ENCODE data around the gene SLC66A2.
"Not testable (repeated sequence)": the region's sequence is repeated elsewhere in the genome, so short reads cannot be mapped to it uniquely, and the experiment has no call there.

Gene SLC66A2

DNA sequence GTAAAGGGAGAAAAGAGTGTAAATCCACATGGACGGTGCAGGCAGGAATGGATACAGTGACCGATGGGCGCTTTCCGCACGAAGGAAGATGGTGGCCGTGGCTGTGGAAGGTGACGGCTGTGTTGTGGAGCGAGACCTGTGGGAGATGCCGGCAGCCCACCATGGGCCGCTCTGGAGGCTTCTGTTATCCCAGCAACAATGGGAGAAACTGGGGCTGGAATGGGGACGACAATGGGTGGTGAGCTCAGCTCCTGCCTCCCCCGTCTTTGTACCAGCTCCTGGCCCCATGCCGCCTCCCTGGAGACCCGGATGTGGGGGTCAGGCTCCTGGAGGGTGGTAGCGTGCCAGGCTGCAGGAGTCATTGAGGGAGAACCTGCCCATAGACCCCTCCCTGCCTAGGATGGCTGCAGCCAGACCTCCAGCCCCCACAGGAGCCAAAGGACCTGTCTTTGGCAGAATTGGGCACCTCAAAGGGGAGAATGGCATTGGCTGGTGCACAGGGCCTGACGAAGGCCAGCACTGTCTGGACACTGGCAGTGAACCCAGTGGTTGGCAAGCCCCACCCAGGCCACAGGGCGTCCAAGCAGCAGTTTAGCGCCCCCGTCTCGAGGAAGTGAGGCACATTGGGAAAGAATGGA lies 72.6 kb downstream of the SLC66A2 start:
- no peaks in the 10 kb centered on the region for H3K9me3 ChIP-seq (ENCODE audit: control insufficient read depth, low read length)
- no peaks in the 10 kb centered on the region for H3K27me3 ChIP-seq (replicated peaks; ENCODE audit: control insufficient read depth, insufficient read depth, low read length, poor library complexity, severe bottlenecking)
- no peaks in the 10 kb centered on the region for H3K4me1 ChIP-seq (ENCODE audit: control insufficient read depth, insufficient read depth, low read length, poor library complexity, severe bottlenecking)
- no peak overlapping the region for H3K4me3 ChIP-seq (ENCODE audit: insufficient read depth, low read depth, low read length, poor library complexity, severe bottlenecking)
- H3K36me3 ChIP-seq (ENCODE audit: control insufficient read depth, insufficient read depth, low read length) = no peaks in the 10 kb centered on the region
- no peak overlapping the region for H3K27ac ChIP-seq (ENCODE audit: insufficient read depth, low read length, poor library complexity, severe bottlenecking)
- no peak for DNase-seq

- H3K4me3 ChIP-seq (ENCODE audit: insufficient read depth, low read depth, low read length, poor library complexity, severe bottlenecking); H3K9me3 ChIP-seq (ENCODE audit: control insufficient read depth, low read length); H3K36me3 ChIP-seq (ENCODE audit: control insufficient read depth, insufficient read depth, low read length); H3K27ac ChIP-seq (ENCODE audit: insufficient read depth, low read length, poor library complexity, severe bottlenecking); DNase-seq; H3K4me1 ChIP-seq (ENCODE audit: control insufficient read depth, insufficient read depth, low read length, poor library complexity, severe bottlenecking); H3K27me3 ChIP-seq (replicated peaks; ENCODE audit: control insufficient read depth, insufficient read depth, low read length, poor library complexity, severe bottlenecking): not testable (repeated sequence)
Observed at GRCh38 chr18:79878246-79878645, 73.2 kb downstream of the SLC66A2 start.

DNA sequence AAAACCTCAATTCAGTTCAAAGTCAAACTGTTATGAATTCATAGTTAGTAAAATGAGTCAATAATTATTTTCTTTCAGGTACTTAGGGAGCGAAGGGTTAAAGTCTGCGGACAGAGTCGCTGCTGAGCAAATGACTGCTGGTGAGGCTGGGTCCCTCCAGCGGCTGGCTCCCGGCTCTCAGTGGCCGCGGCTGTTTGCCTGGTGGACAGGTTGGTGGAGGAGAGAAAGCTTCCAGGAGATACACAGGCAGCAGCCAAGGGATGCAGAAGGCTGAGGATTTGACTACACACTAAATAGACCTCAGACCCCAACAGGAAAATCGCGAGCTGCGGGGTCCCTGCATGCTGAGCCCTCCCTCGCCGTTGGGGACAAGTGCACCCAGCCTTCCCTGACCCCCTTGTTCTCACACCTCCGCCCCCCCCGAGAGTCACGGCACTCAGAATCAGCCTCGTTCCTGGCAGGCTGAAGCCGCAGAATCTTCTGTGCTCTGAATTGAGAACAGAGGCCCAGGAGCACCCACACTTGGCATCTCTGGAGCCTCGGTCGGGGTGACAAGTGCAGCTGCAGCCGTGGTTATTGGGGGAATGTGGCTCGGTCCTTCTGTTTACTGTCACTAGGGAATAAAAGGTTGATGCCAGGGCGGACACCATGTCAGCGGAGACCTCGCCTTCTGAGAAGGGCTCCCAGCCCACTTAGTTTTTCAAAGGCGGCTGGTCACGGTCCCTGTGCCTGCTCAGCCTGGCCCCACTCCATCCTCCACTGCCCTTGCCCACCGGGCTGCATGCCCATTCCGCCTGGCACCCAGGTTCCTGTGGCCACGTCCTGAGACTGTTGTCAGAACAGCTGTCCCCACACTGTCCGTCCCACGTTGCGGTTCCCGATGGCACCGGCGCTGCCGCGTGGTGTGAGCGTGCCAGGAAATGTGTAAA lies 74.0 kb downstream of the SLC66A2 start:
- Histone ChIP-seq H3K9me3 (ENCODE audit: control insufficient read depth, low read length) (no peaks in the 10 kb centered on the region), H3K4me1 (ENCODE audit: control insufficient read depth, insufficient read depth, low read length, poor library complexity, severe bottlenecking) (no peaks in the 10 kb centered on the region), H3K27me3 (replicated peaks; ENCODE audit: control insufficient read depth, insufficient read depth, low read length, poor library complexity, severe bottlenecking) (no peaks in the 10 kb centered on the region), H3K27ac (ENCODE audit: insufficient read depth, low read length, poor library complexity, severe bottlenecking) (no peak overlapping the region), H3K36me3 (ENCODE audit: control insufficient read depth, insufficient read depth, low read length) (no peaks in the 10 kb centered on the region), H3K4me3 (ENCODE audit: insufficient read depth, low read depth, low read length, poor library complexity, severe bottlenecking) (no peak overlapping the region)
- DNase-seq = no peak

DNA sequence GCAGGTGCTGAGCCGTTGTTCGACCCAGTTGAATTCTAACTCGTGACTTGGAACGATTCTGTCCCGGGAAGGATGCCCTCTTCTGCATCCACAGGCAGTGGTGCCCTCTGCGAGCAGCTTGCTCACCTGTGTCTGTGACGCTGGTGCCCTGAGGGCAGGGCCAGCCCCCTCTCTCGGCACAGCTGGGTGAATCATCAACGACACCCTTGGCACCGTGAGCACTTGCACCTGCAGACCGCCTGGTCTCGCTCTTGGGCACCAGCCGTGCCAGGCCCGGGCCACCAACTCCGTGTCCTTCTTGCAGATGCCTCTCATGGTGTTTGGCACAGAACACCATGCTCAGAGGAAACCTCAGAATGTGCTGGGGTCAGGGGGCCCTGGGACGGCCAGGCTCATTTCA lies 75.0 kb downstream of the SLC66A2 start:
- no peak overlapping the region for H3K4me3 ChIP-seq (ENCODE audit: insufficient read depth, low read depth, low read length, poor library complexity, severe bottlenecking)
- DNase-seq = no peak
- H3K27ac ChIP-seq (ENCODE audit: insufficient read depth, low read length, poor library complexity, severe bottlenecking) = no peak overlapping the region
- no peaks in the 10 kb centered on the region for H3K4me1 ChIP-seq (ENCODE audit: control insufficient read depth, insufficient read depth, low read length, poor library complexity, severe bottlenecking)
- H3K9me3 ChIP-seq (ENCODE audit: control insufficient read depth, low read length) = no peaks in the 10 kb centered on the region
- no peaks in the 10 kb centered on the region for H3K27me3 ChIP-seq (replicated peaks; ENCODE audit: control insufficient read depth, insufficient read depth, low read length, poor library complexity, severe bottlenecking)
- H3K36me3 ChIP-seq (ENCODE audit: control insufficient read depth, insufficient read depth, low read length) = no peaks in the 10 kb centered on the region

GRCh38 chr18:79875931-79876461 lies 75.5 kb downstream of the SLC66A2 start:
- DNase-seq = no peak
- Histone ChIP-seq H3K27me3 (replicated peaks; ENCODE audit: control insufficient read depth, insufficient read depth, low read length, poor library complexity, severe bottlenecking) (no peaks in the 10 kb centered on the region), H3K27ac (ENCODE audit: insufficient read depth, low read length, poor library complexity, severe bottlenecking) (no peak overlapping the region), H3K4me3 (ENCODE audit: insufficient read depth, low read depth, low read length, poor library complexity, severe bottlenecking) (no peak overlapping the region), H3K4me1 (ENCODE audit: control insufficient read depth, insufficient read depth, low read length, poor library complexity, severe bottlenecking) (no peaks in the 10 kb centered on the region), H3K9me3 (ENCODE audit: control insufficient read depth, low read length) (no peaks in the 10 kb centered on the region), H3K36me3 (ENCODE audit: control insufficient read depth, insufficient read depth, low read length) (no peaks in the 10 kb centered on the region)

- Histone ChIP-seq H3K4me3 (ENCODE audit: insufficient read depth, low read depth, low read length, poor library complexity, severe bottlenecking) (no peak overlapping the region), H3K27me3 (replicated peaks; ENCODE audit: control insufficient read depth, insufficient read depth, low read length, poor library complexity, severe bottlenecking) (no peaks in the 10 kb centered on the region), H3K4me1 (ENCODE audit: control insufficient read depth, insufficient read depth, low read length, poor library complexity, severe bottlenecking) (no peaks in the 10 kb centered on the region), H3K36me3 (ENCODE audit: control insufficient read depth, insufficient read depth, low read length) (no peaks in the 10 kb centered on the region), H3K27ac (ENCODE audit: insufficient read depth, low read length, poor library complexity, severe bottlenecking) (no peak overlapping the region), H3K9me3 (ENCODE audit: control insufficient read depth, low read length) (no peaks in the 10 kb centered on the region)
- DNase-seq = no peak
Observed at GRCh38 chr18:79875531-79875919, 75.9 kb downstream of the SLC66A2 start.

DNA sequence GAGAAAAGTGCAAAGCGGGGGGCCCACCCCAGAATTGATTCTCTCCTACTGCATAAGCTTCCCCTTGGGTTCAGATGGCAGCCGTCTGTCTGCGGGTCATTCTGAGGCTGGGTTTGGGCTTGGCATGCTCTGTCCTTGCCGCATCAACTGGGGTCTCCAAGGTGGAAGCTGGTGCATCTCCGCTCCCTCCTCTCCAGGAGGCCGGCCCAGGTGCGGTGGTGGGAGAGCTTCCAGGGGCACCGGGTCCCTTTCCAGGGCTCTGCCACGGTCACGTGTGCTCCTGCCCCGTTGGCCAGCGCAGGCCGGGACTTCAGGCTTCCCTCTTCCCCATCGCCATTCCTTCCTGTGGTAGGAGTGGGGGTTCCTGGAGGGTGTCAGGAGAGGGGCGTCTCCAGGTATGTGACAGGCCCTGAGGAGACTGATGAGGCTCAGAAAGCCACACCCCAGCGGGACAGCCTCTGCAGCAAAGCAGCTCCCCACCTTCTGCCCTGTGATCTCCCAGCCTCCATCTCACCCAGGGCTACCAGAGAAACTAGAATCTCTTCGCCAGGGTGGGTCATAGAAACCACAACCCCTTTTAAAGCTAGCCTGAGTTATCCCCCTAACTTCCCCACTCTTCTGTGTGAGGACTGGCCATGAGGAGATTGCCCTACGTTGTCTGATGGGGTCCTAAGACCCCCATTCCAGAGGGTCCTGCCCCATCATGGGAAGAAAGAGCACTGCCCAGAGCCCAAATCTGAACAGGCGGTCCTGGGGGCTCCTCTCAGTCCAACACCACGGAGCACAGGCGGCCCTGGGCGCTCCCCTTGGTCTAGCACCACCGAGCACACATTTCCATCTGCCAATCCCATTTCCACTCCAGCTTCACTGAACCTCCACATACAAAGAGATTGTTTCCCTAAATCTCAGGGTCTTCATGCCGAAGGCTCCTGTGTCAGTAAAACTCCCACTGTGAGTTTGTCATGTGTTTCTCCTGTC lies 76.6 kb downstream of the SLC66A2 start:
- Histone ChIP-seq H3K27ac (ENCODE audit: insufficient read depth, low read length, poor library complexity, severe bottlenecking) (no peak overlapping the region), H3K36me3 (ENCODE audit: control insufficient read depth, insufficient read depth, low read length) (no peaks in the 10 kb centered on the region), H3K27me3 (replicated peaks; ENCODE audit: control insufficient read depth, insufficient read depth, low read length, poor library complexity, severe bottlenecking) (no peaks in the 10 kb centered on the region), H3K9me3 (ENCODE audit: control insufficient read depth, low read length) (no peaks in the 10 kb centered on the region), H3K4me1 (ENCODE audit: control insufficient read depth, insufficient read depth, low read length, poor library complexity, severe bottlenecking) (no peaks in the 10 kb centered on the region), H3K4me3 (ENCODE audit: insufficient read depth, low read depth, low read length, poor library complexity, severe bottlenecking) (no peak overlapping the region)
- DNase-seq = no peak

DNA sequence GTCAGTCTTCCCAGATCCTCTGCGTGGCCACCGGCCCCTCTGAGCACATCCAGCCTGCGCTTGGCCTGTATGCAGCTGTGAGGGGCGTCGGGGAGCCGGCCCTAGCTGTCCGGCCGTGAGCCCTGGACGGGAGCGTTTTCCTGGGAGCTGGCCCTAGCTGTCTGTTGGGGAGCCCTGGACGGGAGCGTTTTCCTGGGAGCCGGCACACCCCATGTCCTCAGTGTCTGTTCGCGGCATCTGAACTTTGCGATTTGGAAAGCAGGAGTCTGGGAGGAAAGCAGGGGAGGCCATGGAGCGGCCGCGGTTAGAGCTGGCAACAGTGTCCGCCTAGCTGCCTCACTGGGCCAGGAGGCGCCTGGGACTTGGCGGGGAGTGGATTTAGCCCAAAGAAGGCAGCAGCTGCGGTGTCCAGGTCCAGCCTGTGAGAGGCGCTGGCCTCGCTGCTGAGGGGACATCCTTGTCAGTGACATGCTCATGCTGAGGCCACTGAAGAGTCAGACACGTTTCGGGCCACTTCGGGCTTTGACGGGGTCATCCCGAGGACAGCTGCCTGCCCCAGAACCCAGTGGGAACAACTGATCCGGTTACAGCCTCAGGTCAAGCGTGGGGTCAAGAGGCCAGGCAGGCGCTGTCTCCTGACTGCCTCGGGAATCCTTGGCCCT lies 77.9 kb downstream of the SLC66A2 start:
- DNase-seq = no peak
- H3K27me3 ChIP-seq (replicated peaks; ENCODE audit: control insufficient read depth, insufficient read depth, low read length, poor library complexity, severe bottlenecking) = no peaks in the 10 kb centered on the region

More for the DNA sequence above, 77.9 kb downstream of the SLC66A2 start:
- Histone ChIP-seq H3K27ac (ENCODE audit: insufficient read depth, low read length, poor library complexity, severe bottlenecking) (no peak overlapping the region), H3K4me3 (ENCODE audit: insufficient read depth, low read depth, low read length, poor library complexity, severe bottlenecking) (no peak overlapping the region), H3K9me3 (ENCODE audit: control insufficient read depth, low read length) (no peaks in the 10 kb centered on the region), H3K4me1 (ENCODE audit: control insufficient read depth, insufficient read depth, low read length, poor library complexity, severe bottlenecking) (no peaks in the 10 kb centered on the region), H3K36me3 (ENCODE audit: control insufficient read depth, insufficient read depth, low read length) (no peaks in the 10 kb centered on the region)
